ENCODE data around the gene AHCYL2. TPM values are rescaled to one million over a fixed set of nuclear protein-coding genes. Genes with fewer than 3 reads are reported as not detected.

AHCYL2 gene
- total RNA-seq, 1 experiment from 2014 or later: 23.2 TPM

DNA sequence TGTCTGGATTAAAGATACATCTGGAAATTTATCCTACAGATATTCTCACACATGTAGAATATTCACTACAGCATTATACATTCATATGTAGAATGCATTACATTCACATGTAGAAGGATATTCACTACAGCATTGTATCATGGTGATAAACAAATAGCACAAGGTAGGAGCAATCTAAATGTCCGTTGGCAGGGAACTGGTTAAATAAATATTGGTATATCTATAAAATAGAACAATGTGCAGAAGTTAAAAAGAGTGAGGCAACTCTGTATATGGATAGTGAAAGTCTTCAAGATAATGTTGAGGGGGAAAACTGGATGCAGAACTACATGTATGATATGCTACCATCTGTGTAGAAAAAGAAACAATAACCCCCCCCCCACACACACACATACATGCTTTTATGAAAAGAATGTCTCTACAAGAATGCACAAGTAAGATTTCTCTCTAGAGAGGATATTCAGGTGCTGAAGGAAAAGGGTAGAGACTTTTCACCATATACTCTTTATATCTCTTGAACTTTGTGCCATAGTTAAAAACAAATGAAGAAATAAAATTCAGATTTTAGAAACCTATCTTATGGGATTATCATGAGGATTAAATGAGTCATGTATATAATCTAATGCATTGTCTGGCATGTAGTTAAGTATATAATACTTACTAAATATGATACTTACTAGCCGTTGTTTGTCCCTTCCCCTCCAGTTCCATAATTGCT is 123.4 kb downstream of the AHCYL2 start:
- H3K9me3 ChIP-seq (ENCODE audit: control insufficient read depth, low read depth, low read length): no peaks in the 10 kb centered on the region
- no peak overlapping the region for H2BK120ac ChIP-seq (ENCODE audit: low read depth, low read length, poor library complexity, severe bottlenecking)
- Mint-ChIP-seq H3K27me3 (ENCODE audit: low read depth) (no peaks in the 10 kb centered on the region), H3K36me3 (ENCODE audit: insufficient read depth in 1 of 3, low read depth in 3 of 3) (no peaks in the 10 kb centered on the region; a peak in 1 of 7 replicates), H3K9me3 (no peaks in the 10 kb centered on the region), H3K4me1 (peaks cover 3 to 7% of the 10 kb centered on the region in 2 experiments; a peak in 3 of 4 replicates), H3K27ac (no peak overlapping the region), H3K4me3 (no peak overlapping the region)
- no peak overlapping the region for H4K5ac ChIP-seq (ENCODE audit: insufficient read length, low read depth, low read length)
- no peak overlapping the region for H2BK15ac ChIP-seq (ENCODE audit: low read depth, low read length)
- no peak overlapping the region for H3K14ac ChIP-seq (ENCODE audit: insufficient read depth, low read length)
- H4K8ac ChIP-seq (replicated peaks; ENCODE audit: insufficient read length, low read depth, low read length): no peak overlapping the region
- no peaks in the 10 kb centered on the region for H3K23me2 ChIP-seq (ENCODE audit: insufficient read length, low read depth, low read length, poor library complexity, severe bottlenecking)
- no peaks in the 10 kb centered on the region for H3K79me2 ChIP-seq (ENCODE audit: insufficient read depth, low read length)
- H3K4me1 ChIP-seq (ENCODE audit: insufficient read depth, low read length): no peaks in the 10 kb centered on the region
- H4K91ac ChIP-seq (ENCODE audit: insufficient read length, low read depth, low read length): no peak overlapping the region
- WGBS (ENCODE audit: extremely low coverage, insufficient read length, low lambda C conversion rate): no CpG with 5 or more reads among the region's 2 CpGs
- no peak overlapping the region for H3K4me2 ChIP-seq (ENCODE audit: insufficient read depth, insufficient read length, low read length)
- no peak overlapping the region for H3K9ac ChIP-seq (ENCODE audit: extremely low read depth, insufficient read length, low read length)
- no peaks in the 10 kb centered on the region for H3K79me1 ChIP-seq (ENCODE audit: insufficient read depth, low read depth, low read length, poor library complexity, severe bottlenecking)
- no peaks in the 10 kb centered on the region for H3K27me3 ChIP-seq (ENCODE audit: insufficient read depth, low read length)
- H2BK12ac ChIP-seq (ENCODE audit: insufficient read length, low read depth, low read length): no peak overlapping the region
- H3K23ac ChIP-seq (ENCODE audit: insufficient read length, low read depth, low read length): no peak overlapping the region
- no peak overlapping the region for H3K4ac ChIP-seq (ENCODE audit: low read depth, low read length)
- no peak overlapping the region for H2AFZ ChIP-seq (ENCODE audit: low read length)
- no peak for TF ChIP-seq CTCF (conservative IDR thresholded peaks at IDR 0.05)
- H3T11ph ChIP-seq (ENCODE audit: low read length): no peak overlapping the region
- H3K18ac ChIP-seq (ENCODE audit: insufficient read length, low read depth, low read length): no peak overlapping the region
- H2BK5ac ChIP-seq (ENCODE audit: insufficient read length, low read length): no peak overlapping the region
- no peak overlapping the region for H3K56ac ChIP-seq (ENCODE audit: insufficient read length, low read depth, low read length)
- no peak overlapping the region for H3K27ac ChIP-seq (ENCODE audit: insufficient read length, low read depth, low read length)
- H2BK20ac ChIP-seq (ENCODE audit: low read depth, low read length, poor library complexity, severe bottlenecking): no peak overlapping the region
- H2AK5ac ChIP-seq (ENCODE audit: insufficient read length, low read length): no peak overlapping the region
- H4K20me1 ChIP-seq (ENCODE audit: control insufficient read depth, insufficient read depth, insufficient read length): no peaks in the 10 kb centered on the region
- DNase-seq: no peak

All from H9 (cell line).